ENCODE measurements around the gene SOHLH2.

DNA sequence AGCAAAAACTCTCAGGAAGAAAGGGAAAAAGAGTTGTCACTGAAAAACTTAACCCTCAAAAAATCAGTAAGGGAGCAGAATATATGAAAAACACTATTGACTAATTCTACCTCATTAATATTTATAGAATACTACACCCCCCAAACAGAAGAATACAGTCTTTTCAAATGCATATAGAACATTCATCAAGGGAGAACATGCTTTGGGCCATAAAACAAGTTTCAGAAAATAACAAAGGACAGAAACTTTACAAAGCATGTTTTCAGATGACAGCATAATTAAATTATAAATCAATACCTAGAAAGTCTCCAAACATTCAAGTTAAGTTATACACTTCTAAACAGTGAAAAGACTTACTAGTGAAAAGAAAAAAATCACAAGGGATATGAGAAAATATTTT is 30.5 kb downstream of the SOHLH2 start:
- TF ChIP-seq, protein P1, sequence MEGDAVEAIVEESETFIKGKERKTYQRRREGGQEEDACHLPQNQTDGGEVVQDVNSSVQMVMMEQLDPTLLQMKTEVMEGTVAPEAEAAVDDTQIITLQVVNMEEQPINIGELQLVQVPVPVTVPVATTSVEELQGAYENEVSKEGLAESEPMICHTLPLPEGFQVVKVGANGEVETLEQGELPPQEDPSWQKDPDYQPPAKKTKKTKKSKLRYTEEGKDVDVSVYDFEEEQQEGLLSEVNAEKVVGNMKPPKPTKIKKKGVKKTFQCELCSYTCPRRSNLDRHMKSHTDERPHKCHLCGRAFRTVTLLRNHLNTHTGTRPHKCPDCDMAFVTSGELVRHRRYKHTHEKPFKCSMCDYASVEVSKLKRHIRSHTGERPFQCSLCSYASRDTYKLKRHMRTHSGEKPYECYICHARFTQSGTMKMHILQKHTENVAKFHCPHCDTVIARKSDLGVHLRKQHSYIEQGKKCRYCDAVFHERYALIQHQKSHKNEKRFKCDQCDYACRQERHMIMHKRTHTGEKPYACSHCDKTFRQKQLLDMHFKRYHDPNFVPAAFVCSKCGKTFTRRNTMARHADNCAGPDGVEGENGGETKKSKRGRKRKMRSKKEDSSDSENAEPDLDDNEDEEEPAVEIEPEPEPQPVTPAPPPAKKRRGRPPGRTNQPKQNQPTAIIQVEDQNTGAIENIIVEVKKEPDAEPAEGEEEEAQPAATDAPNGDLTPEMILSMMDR (conservative IDR thresholded peaks at IDR 0.05; ENCODE audit: low read length), result no peak
- TF ChIP-seq EZH2phosphoT487 (IDR thresholded peaks at IDR 0.05; ENCODE audit: borderline replicate concordance), result no peak
